ENCODE measurements around the gene ALKBH3. TPM values are rescaled to one million over a fixed set of nuclear protein-coding genes. Genes with fewer than 3 reads are reported as not detected.

Gene ALKBH3
- total RNA-seq, 1 donor from 2014 or later: 27.7 TPM

- Histone ChIP-seq H3K27ac (no peak overlapping the region), H3K27me3 (no peaks in the 10 kb centered on the region), H3K36me3 (no peaks in the 10 kb centered on the region), H3K9me3 (no peaks in the 10 kb centered on the region), H3K4me3 (no peak overlapping the region), H3K4me1 (peaks cover 13% of the 10 kb centered on the region)
- no peak for DNase-seq
- TF ChIP-seq, protein P1, sequence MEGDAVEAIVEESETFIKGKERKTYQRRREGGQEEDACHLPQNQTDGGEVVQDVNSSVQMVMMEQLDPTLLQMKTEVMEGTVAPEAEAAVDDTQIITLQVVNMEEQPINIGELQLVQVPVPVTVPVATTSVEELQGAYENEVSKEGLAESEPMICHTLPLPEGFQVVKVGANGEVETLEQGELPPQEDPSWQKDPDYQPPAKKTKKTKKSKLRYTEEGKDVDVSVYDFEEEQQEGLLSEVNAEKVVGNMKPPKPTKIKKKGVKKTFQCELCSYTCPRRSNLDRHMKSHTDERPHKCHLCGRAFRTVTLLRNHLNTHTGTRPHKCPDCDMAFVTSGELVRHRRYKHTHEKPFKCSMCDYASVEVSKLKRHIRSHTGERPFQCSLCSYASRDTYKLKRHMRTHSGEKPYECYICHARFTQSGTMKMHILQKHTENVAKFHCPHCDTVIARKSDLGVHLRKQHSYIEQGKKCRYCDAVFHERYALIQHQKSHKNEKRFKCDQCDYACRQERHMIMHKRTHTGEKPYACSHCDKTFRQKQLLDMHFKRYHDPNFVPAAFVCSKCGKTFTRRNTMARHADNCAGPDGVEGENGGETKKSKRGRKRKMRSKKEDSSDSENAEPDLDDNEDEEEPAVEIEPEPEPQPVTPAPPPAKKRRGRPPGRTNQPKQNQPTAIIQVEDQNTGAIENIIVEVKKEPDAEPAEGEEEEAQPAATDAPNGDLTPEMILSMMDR (IDR thresholded peaks at IDR 0.05): no peak
- ATAC-seq: no peak
- intact Hi-C loops (cut with DNase I): no loop called here
Measured at GRCh38 chr11:43927925-43928707, 47.5 kb downstream of the ALKBH3 start.

DNA sequence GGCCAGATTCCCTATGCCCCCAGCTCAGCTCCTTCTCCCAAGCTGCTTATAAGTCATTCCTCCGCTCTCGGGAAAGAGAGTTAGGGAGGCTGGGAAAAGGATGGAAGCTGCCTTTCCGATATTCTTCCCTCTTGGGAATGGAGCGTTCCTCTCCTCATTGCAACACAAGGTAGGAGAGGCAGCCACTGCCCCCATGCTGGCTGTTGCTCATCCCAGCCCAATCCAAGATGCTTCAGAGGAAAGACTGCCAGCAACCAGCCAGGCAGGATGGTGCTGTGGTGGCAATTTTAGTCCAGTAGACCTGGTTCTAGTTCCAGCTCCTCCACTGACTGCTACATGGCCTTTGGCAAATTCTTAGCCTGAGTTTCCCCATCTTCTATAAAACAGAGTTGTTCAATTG lies 48.1 kb downstream of the ALKBH3 start:
- TF ChIP-seq, protein P1 (IDR thresholded peaks at IDR 0.05): no peak
- DNase-seq (no peak), ATAC-seq (no peak)
- H3K4me1 ChIP-seq: peaks cover 12% of the 10 kb centered on the region
- no peaks in the 10 kb centered on the region for H3K36me3 ChIP-seq
- no peaks in the 10 kb centered on the region for H3K27me3 ChIP-seq
- intact Hi-C loops (cut with DNase I): no loop called here
- no peak overlapping the region for H3K4me3 ChIP-seq
- H3K27ac ChIP-seq: no peak overlapping the region
- no peaks in the 10 kb centered on the region for H3K9me3 ChIP-seq

GRCh38 chr11:43930868-43931716 lies 50.5 kb downstream of the ALKBH3 start:
- no peak overlapping the region for H3K4me3 ChIP-seq
- ATAC-seq: no peak
- no peak overlapping the region for H3K27ac ChIP-seq
- peaks cover 6% of the 10 kb centered on the region for H3K4me1 ChIP-seq
- H3K36me3 ChIP-seq: no peaks in the 10 kb centered on the region
- TF ChIP-seq, protein P1 (IDR thresholded peaks at IDR 0.05): no peak
- no peaks in the 10 kb centered on the region for H3K9me3 ChIP-seq
- DNase-seq: no peak
- intact Hi-C loops (cut with DNase I): no loop called here
- H3K27me3 ChIP-seq: no peaks in the 10 kb centered on the region

- H3K36me3 ChIP-seq: no peaks in the 10 kb centered on the region
- H3K27me3 ChIP-seq: no peaks in the 10 kb centered on the region
- DNase-seq (no peak), ATAC-seq (no peak)
- no peaks in the 10 kb centered on the region for H3K9me3 ChIP-seq
- TF ChIP-seq, protein P1 (IDR thresholded peaks at IDR 0.05): peak; percentile 13
- no peak overlapping the region for H3K4me3 ChIP-seq
- H3K4me1 ChIP-seq: peaks cover 6% of the 10 kb centered on the region
- H3K27ac ChIP-seq: no peak overlapping the region
- intact Hi-C loops (cut with DNase I): no loop called here
Measured at GRCh38 chr11:43931717-43932039, 51.0 kb downstream of the ALKBH3 start.

- intact Hi-C loops (cut with DNase I): no loop called here
- TF ChIP-seq, protein P1 (IDR thresholded peaks at IDR 0.05): no peak
- DNase-seq (no peak), ATAC-seq (no peak)
- Histone ChIP-seq H3K27me3 (no peaks in the 10 kb centered on the region), H3K9me3 (no peaks in the 10 kb centered on the region), H3K27ac (no peak overlapping the region), H3K4me3 (no peak overlapping the region), H3K4me1 (peaks cover 11% of the 10 kb centered on the region), H3K36me3 (no peaks in the 10 kb centered on the region)
Measured at GRCh38 chr11:43933226-43933607, 52.6 kb downstream of the ALKBH3 start.
